Hematopoietic multipotent progenitor cell treated with erythropoietin and hydrocortisone succinate and interleukin-3 and kit ligand, for 6 days (in vitro differentiated cells): ENCODE data around the gene CDCA3.

Source experiments
- DNase-seq: peaks from one replicate; pipeline ENCODE4 v3.0.0-alpha.2; 2015

The CDCA3 gene

DNA sequence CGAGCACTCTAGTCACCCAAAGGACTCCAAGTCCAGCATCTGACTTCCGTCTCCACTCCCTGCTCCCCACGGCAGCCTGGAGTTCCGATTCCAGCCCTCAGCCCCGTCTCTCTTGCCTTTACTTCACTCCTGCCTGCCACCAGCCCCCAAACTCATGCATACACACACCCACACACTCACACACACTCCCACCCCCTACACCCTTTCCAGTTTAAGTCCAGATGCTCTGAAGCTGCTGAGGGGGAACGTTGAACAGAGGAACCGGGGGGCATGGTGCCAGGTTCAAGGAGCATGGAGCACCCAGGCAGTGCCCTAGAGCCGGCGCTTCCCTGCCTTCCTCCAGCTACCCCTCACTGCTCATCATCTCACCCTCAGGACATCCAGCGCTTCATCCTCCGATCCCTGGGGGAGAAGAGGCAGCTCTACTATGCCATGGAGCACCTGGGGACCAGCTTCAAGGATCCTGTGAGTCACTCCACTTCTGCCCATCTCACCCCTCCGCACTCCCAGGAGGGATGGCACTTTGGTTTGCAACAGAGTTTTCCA, 19.6 kb downstream of the CDCA3 start:
- no peak for DNase-seq

DNA sequence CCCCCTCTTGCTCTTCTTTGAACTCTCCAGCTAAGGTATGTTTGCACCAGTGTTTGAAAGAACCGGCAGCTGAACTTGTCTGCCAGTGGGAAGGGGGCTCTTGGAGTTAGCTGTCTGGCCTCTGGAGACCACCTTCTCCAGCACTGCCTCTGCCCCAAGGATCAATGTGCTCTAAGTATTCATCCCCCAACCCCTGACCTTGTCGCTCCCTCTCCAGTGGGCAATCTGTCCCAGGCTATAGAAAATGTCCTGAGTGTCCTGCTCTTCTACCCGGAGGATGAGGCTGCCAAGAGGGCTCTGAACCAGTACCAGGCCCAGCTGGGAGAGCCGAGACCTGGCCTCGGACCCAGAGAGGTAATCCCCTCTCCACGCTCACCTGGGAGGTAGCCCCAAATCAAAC, 20.1 kb downstream of the CDCA3 start:
- no peak for DNase-seq

DNA sequence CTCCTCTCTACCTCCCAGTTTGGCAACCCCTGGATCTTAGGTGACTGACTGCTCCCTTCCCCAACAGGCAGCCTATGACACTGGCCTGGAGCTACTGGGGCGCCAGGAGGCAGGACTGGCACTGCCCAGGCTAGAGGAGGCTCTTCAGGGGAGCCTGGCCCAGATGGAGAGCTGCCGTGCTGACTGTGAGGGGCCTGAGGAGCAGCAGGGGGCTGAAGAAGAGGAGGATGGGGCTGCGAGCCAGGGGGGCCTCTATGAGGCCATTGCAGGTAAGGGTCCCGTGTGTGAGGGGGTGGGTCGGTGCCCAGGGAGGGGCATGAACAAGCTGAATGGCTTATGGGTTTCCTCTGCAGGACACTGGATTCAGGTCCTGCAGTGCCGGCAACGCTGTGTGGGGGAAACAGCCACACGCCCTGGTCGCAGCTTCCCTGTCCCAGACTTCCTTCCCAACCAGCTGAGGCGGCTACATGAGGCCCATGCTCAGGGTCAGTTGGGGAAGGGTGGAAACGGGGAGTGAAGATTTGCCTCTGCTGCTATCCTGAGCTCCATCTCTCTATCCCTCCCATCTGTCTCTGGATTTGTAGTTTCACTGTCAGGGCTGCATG, 20.7 kb downstream of the CDCA3 start:
- no peak for DNase-seq

DNA sequence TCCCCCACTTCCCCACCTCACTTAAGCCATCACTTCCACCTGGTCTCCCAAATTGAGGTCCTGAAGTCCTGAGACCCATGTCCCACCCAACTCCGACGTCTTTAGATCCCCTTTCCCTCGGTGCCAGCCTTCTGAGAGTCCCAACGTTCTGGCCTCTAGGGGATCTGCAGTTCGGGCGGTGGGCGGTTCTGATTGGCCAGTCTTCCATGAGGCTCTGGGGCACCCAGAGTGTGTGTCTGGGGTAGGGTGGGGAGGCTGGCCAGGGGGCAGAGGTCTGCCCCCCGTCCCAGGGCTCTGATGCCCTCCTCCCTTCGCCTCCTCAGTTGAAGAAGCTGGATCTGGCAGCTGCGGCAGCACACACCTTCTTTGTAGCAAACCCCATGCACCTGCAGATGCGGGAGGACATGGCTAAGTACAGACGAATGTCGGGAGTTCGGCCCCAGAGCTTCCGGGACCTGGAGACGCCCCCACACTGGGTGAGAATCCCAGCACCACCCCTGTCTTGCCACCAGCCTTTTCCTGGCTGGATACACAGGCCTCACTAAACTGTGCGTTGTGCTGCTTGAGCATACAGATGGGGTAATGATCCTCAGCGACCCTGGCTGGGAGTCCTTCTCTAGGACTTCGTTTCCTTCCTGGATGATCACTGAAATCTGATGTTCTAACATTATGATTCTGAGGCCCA, 21.4 kb downstream of the CDCA3 start:
- DNase-seq = peak; percentile 22

DNA sequence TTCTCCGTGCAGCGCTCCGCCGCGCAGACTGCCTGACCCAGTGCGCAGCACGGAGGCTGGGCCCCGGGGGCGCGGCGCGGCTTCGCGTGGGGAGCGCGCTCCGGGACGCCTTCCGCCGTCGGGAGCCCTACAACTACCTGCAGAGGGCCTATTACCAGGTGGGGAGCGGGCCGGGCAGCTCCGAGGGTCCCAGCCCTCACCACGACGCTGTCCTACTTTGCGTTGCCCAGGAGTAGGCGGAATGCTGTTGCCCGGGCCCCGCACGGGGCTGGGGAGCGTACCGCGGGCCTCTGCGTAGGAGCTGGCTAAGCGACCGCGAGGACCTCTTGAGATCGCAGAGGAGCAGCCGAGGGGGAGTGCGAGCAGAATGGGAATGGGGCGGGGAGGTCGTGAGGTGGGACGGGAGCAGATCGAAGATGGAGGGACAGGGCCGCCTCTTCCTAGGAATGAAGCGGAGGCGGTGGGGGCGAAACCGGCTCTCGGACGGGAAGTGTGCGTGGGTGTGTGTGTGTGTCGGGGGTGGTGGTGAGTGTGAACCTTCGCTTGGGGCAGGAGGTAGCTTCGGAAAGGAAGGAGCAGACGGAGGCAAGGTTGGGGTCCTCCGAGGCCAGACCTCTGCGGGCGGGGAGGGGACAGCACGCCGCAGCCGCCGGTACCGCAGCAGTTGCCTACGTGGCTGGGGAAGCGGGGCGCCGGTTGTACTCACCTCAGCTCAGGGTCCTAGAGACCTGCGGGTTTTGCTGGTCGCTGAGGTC, 22.1 kb downstream of the CDCA3 start:
- DNase-seq = peak; percentile 26

DNA sequence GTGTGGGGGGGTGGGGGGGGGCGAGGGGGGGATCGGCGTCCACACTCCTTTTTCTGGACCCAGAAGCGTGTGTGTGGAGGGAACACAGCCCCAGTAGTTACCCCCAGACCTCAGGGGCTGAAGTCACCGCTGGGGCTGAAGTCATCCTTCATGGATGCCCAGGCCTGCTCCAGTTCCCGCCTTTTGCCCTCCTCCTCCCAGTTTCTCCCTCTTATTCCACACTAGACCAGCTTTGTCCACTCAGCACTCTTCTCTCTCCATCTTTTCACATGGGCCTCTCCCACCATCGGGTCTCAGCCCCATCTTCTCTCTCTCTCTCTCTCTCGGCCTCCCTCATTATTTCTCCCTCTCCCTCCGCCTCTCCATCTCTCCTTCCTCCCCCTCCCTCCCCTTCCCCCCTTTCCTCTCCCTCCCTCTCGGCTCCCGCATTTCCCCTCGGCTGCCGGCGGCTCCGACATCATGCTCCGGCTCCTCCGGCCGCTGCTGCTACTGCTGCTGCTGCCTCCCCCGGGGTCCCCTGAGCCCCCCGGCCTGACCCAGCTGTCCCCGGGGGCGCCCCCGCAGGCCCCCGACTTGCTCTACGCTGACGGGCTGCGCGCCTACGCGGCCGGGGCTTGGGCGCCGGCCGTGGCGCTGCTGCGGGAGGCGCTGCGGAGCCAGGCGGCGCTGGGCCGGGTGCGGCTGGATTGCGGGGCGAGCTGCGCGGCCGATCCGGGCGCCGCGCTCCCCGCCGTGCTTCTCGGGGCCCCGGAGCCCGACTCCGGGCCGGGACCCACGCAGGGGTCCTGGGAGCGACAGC, 22.9 kb downstream of the CDCA3 start, which contains the start of gene P3H3:
TSS of gene P3H3 (plus strand) at position 426 of the 799 bp plus-strand sequence. CDS start at position 460, 34 bp downstream.
- DNase-seq = no peak

DNA sequence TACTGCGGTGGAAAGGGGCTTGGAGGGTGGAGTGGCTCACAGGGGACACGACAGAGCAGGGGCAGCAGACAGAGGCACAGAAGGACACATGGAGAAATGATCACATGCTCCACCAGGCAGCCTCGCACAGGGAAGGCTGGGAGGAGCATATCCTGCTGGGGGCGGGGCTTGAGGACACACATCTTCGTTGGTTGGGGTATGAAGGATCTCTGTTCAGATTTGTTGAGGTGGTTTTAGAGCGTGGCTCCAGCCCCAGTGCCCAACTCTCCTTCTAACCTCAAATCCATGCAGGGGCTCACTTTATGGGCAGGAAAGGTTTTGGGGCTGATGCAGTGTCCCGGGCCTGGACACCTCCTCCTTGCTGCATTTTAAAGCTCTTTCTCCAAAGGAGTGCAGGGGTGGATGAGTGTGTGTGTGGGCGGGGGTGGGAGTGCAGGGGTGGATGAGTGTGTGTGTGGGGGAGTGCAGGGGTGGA, 23.6 kb downstream of the CDCA3 start:
- peak; percentile 65 for DNase-seq

DNA sequence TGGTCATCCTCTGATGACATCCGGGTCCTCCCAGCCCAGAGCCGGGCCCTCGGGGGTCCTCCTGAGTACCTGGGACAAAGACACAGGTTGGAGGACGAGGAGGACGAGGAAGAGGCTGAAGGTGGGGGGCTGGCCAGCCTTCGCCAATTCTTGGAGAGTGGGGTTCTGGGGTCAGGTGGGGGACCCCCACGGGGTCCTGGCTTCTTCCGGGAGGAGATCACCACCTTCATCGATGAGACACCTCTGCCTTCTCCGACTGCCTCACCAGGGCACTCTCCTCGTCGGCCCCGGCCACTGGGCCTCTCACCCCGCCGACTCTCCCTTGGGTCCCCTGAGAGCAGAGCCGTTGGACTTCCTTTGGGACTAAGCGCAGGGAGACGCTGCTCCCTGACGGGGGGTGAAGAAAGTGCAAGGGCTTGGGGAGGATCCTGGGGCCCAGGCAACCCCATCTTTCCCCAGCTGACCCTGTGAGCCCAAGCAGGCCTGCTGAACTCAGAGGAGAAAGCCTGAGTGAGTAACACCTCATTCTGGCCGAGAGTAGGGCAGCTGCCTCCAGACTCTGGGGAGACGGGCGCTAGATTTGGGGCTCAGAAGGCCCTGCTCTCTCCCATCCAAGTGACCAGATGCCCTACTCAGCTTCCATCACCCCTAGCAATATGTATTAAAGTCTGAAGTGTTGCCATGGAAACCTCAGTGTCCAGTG, 24.2 kb downstream of the CDCA3 start:
- no peak for DNase-seq

DNA sequence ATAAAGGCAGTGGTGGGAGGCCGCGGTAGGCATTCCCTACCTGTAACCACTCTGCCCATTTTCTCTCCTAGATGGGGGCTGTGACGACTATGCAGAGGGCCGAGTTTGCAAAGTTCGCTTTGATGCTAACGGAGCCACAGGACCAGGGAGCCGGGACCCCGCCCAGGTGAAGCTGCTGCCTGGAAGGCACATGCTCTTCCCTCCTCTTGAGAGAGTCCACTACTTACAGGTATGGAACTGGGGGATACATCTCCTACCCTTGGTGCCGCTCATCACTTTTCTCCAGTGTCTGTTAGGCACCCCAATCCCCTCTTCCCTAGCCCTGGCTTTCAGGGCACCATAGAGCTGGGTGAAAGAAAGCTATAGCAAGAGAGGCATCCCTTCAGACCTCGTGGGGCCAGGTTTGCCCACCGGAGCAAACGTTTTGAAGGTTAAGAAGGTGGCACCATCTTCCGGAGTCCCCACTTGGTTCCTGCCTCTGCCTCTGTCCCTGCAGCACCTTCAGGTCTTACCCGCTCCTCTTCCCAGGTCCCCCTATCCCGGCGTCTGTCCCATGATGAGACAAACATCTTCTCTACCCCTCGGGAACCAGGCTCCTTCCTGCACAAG, 24.9 kb downstream of the CDCA3 start:
- no peak for DNase-seq

DNA sequence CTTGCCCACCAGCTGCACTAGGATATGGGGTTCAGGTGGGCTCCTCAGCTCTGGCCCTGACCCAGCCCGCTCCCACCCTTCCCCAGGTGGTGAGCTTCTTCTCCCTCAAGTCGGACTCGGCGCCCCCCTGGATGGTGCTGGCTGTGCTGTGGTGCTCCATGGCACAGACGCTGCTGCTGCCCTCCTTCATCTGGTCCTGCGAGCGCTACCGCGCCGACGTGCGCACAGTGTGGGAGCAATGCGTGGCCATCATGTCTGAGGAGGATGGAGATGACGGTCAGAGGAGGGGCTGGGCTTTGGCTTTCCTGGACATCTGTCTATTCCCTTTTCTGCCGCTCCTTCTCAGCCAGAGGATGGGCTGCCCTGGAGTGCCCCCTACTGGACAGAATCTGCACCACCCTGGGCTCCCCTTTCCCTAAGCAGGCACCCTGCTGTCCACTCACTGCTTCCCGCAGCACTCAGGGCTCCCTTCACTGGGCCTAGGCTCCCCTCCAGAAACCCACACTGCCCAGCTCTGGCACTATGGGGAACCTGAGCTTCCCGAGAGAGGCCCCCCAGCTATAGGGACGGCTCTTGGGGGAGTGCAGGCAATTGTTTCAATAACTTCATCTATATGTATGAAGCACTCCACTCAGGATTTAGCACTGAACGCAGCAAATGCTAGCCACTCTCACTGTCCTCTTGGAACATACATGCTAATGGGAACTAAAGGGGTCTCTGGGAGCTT, 25.5 kb downstream of the CDCA3 start:
- DNase-seq = peak; percentile 85

DNA sequence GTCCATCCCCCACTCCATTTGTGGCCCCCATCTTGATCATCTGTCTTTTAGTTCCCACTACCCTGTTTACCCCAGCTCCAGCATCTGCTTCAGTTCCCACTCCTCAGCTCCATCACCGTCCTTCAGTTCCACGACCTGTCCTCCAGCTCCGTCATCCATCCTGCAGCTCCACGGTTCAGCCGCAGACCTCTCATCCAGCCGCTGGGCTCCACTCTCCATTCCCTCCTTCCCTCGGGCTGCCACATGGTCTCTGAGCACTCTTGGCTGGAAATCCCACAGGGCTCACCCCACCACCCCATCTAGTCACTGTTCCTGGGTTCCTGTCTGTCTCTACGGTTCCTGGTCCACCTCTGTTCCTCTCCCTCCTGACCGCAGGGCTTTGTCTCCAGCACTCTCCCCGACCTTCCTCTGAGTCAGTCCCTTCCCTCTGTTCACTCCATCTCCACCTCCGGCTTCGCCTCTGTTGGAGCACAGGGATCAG, 26.1 kb downstream of the CDCA3 start:
- no peak for DNase-seq

DNA sequence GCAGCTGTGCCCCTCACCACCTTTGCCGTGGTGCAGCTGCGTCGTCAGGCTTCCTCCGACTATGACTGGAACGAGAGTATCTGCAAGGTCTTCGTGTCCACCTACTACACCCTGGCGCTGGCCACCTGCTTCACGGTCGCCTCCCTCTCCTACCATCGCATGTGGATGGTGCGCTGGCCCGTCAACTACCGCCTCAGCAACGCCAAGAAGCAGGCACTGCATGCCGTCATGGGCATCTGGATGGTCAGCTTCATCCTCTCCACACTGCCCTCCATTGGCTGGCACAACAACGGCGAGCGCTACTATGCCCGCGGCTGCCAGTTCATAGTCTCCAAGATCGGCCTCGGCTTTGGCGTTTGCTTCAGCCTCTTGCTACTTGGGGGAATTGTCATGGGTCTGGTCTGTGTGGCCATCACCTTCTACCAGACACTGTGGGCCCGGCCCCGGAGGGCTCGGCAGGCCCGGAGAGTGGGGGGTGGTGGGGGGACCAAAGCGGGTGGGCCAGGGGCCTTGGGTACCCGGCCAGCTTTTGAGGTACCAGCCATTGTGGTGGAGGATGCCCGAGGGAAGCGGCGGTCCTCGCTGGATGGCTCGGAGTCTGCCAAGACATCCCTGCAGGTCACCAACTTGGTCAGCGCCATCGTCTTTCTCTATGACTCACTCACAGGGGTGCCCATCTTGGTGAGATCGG, 26.9 kb downstream of the CDCA3 start:
- DNase-seq = no peak

DNA sequence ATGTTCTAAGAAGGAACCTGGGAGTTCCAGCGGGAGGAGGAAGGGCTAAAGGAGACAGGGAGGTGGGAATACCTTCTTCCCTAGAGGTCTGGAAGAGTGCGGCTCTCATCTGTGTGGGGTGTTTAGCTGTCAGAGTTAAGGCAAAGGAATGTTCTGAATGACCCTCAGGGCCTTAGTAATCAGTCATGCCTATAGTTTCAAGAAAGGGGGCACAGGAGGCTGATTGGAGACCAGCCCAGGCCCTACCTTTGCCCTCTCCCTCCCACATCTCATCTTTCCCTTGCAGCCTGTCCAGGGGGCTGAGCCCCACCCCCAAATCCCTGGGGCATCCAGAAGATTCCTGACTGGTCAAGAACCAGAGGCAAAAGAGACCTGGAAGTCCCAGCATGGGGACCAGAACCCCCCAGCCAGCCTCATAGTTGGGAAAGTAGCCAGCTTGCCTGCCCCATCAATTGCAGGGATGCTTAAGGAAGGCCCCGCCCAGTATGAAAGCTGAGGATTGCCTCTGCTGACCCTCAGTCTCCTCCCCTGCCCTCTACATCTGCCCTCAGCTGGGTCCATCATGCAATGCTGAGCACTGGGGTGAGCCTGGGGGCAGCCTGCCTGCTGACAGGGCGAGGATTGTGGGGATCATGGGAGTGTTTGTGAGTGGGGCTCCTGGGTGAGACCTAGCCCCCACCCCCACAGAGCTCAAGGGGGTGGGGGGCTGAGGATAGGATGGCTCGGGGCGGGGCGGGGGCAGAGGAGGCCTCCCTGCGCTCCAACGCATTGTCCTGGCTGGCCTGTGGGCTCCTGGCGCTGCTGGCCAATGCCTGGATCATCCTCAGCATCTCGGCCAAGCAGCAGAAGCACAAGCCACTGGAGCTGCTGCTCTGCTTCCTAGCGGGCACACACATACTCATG, 27.7 kb downstream of the CDCA3 start:
- DNase-seq = no peak

DNA sequence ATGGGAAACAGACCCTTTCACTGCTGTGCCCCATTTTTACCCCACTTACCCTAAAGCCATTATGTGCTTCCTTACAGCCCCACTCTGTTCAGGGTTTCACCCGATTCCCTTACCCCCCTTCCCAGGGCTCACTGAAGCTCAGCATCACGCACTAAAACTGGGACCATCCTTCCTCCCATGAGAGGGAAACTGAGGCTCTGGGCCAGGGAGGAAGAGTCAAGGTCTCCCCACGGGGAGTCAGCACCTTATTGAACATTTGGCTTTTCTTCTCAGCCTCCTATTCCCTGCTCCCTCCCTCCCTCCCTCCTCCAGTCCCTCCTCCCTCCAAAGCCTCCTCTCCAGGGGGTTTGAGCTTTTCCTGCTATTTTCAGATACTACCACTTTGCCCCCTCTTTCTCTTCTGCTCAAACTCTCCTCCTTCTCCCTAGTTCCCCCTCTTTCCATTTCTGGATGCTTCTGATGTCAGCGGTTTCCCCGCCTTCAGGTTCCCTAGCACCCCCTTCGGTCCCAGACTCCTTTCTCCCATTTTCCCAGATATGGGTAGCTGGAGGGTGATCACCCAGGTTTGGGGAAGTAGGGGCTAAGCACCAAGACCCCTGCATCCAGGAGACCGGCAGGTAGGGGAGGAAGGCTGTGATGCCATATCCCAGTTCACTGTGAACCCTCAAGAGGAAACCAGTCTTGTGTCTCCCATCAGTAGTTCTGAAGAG, 28.5 kb downstream of the CDCA3 start:
- no peak for DNase-seq

DNA sequence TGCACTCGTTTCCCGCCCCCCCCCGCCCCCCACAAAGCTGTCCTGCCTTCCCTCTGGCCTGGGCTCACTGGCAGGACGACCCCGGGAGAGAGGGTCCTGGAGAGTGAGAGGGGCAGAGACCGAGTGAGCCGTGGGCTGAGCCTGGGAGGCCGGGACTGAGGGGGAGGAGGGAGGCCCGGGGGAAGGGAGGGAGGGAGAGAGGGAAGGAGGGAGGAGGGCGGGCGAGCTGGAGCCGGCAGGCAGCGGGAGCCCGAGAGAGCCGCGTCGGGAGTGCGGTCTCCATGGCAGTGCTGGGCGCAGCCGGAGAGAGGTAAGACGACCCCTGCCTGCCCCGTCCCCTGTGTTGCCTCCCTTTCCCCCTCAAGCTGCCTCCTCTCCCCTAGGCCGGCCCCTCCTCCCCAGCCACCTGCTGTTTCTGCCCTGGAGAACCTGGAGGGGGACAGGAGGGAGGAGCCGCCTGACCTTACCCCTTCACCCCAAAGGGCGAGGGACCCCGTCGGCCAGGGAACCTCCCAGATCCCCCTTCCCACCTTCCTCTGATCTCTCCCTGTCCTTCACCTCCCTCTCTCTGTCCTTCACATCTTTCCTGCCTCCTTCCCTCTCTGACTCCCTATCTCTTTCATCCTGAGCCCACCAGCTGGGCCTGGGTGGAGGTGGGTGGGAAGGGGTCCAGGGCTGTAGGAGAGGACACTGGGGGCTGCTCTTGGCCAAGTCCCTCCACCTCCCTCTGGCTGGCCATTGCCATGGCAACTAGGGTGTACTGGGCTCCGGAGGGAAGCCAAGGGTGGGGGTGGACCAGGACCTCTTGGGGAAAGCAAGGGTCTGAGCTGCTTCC, 29.3 kb downstream of the CDCA3 start, which contains the start of gene GPR162:
TSS of gene GPR162 (plus strand) at position 231 of the 835 bp plus-strand sequence. CDS start 2,078 bp downstream, outside the sequence.
- peak; percentile 38 for DNase-seq

DNA sequence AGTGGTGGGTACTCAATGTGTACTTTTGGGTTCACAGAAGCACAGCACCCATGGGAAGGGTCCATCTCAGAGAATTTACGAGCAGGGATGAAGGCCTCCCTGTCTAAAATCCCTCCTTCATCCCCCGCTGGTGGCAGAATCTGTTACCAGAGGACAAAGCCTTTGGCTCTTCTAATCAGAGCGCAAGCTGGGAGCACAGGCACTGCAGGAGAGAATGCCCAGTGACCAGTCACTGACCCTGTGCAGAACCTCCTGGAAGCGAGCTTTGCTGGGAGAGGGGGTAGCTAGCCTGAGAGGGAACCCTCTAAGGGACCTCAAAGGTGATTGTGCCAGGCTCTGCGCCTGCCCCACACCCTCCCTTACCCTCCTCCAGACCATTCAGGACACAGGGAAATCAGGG, 30.9 kb downstream of the CDCA3 start:
- DNase-seq = no peak
